GM23248 (cell line): ENCODE data around the gene CIAO3. TPM values are rescaled to one million over a fixed set of nuclear protein-coding genes. Genes with fewer than 3 reads are reported as not detected.

Experiments
- DNase-seq: peaks from one replicate; pipeline ENCODE4 v3.0.0-alpha.2; 2015
- H2AFZ ChIP-seq: fragments of 200-600 bp; sonication (generic); 2 replicates; pipeline ENCODE4 v1.6.1; 2016; ENCODE audit warnings: antibody characterized with exemption
- H3F3A ChIP-seq: fragments of 200-600 bp; sonication (generic); 2 replicates; pipeline ENCODE4 v1.6.1; 2016; ENCODE audit warnings: mild to moderate bottlenecking, antibody characterized with exemption, mixed run types; ENCODE audit not compliant: insufficient read depth
- H3K27ac ChIP-seq: fragments of 200-600 bp; sonication (generic); 2 replicates; pipeline ENCODE4 v1.5.1; 2016; ENCODE audit warnings: mild to moderate bottlenecking
- H3K27me3 ChIP-seq: fragments of 200-600 bp; sonication (generic); replicated peaks from 2 replicates; pipeline ENCODE4 v1.6.1; 2016; ENCODE audit warnings: mild to moderate bottlenecking; ENCODE audit not compliant: insufficient read depth
- H3K36me3 ChIP-seq: fragments of 200-600 bp; sonication (generic); 2 replicates; pipeline ENCODE4 v1.6.1; 2016; ENCODE audit warnings: low read depth, mild to moderate bottlenecking
- H3K4me1 ChIP-seq: fragments of 200-600 bp; sonication (generic); 2 replicates; pipeline ENCODE4 v1.6.1; 2016; ENCODE audit warnings: mild to moderate bottlenecking; ENCODE audit not compliant: insufficient read depth
- H3K4me2 ChIP-seq: fragments of 200-600 bp; sonication (generic); one replicate; pipeline ENCODE4 v1.6.1; 2016; ENCODE audit warnings: mild to moderate bottlenecking; ENCODE audit not compliant: unreplicated experiment
- H3K4me3 ChIP-seq: fragments of 200-600 bp; sonication (generic); 2 replicates; pipeline ENCODE4 v1.5.1; 2016; ENCODE audit warnings: mild to moderate bottlenecking
- H3K79me2 ChIP-seq: fragments of 200-600 bp; sonication (generic); 2 replicates; pipeline ENCODE4 v1.6.1; 2016; ENCODE audit warnings: mild to moderate bottlenecking; ENCODE audit not compliant: insufficient read depth
- H3K9ac ChIP-seq: fragments of 200-600 bp; sonication (generic); 2 replicates; pipeline ENCODE4 v1.6.1; 2016; ENCODE audit warnings: mild to moderate bottlenecking
- H3K9me2 ChIP-seq: fragments of 200-600 bp; sonication (generic); 2 replicates; pipeline ENCODE4 v1.6.1; 2016; ENCODE audit warnings: mixed run types, mild to moderate bottlenecking, moderate library complexity; ENCODE audit not compliant: insufficient read depth
- H3K9me3 ChIP-seq: fragments of 200-600 bp; sonication (generic); one replicate; pipeline ENCODE4 v1.6.1; 2017; ENCODE audit warnings: low read depth
- H4K20me1 ChIP-seq: fragments of 200-600 bp; sonication (generic); 2 replicates; pipeline ENCODE4 v1.6.0; 2016; ENCODE audit not compliant: insufficient read depth
- EZH2 ChIP-seq: fragments of 200-600 bp; sonication (generic); IDR thresholded peaks from 2 replicates; pipeline ENCODE4 v1.6.1; 2018; ENCODE audit warnings: antibody characterized with exemption, mild to moderate bottlenecking; ENCODE audit not compliant: insufficient read depth, poor library complexity, severe bottlenecking
- EZH2phosphoT487 ChIP-seq: fragments of 200-600 bp; sonication (generic); IDR thresholded peaks from 2 replicates; pipeline ENCODE4 v1.6.1; 2018; ENCODE audit warnings: antibody characterized with exemption, moderate library complexity, mild to moderate bottlenecking, low read depth; ENCODE audit not compliant: insufficient read depth
- WGBS, 2 experiments: methylation state at CpG; one replicate each; pipeline ENCODE4 v1.1.6; 2015 to 2017; ENCODE audit warnings: low lambda C conversion rate in 2 of 2, low coverage in 1 of 2; ENCODE audit errors: missing lambda C conversion rate in 2 of 2; 5-methylcytosine and 5-hydroxymethylcytosine counted together
- in situ Hi-C: fragments of 300-500 bp; cut with MboI; formaldehyde crosslinking; loops from 2 replicates; pipeline ENCODE4 v1.15.0; 2020
- polyA plus RNA-seq: library from polyadenylated mRNA; unstranded; fragments of >200 nt; fragmentation: Nextera tagmentation; extraction: Ambion mirVana; gene quantifications from 2 replicates; pipeline ENCODE4 v1.2.1, GENCODE V29; 2016
- total RNA-seq: library from RNA; depleted of rRNA; stranded (reverse); fragments of >200 nt; shearing (Covaris generic); gene quantifications from 2 replicates; pipeline ENCODE4 v1.2.3, GENCODE V29; 2014

The CIAO3 gene
- total and polyA plus RNA-seq, 2 experiments from 2014 or later: 24.5 to 37.5 TPM

GRCh38 chr16:760545-761343, 19.9 kb upstream of the CIAO3 start, which contains the start of gene MSLN:
TSS of gene MSLN (plus strand) at chr16:760734. CDS start at chr16:762681, 1,947 bp downstream.
- Histone ChIP-seq H3K4me3 (no peak within 1 kb of the TSS), H3K9me2 (no peaks in the 10 kb centered on the region), H3K9me3 (no peaks in the 10 kb centered on the region), H4K20me1 (no peaks in the 10 kb centered on the region), H3K9ac (no peak within 1 kb of the TSS), H3K36me3 (no peaks in the 10 kb centered on the region), H3K27ac (no peak within 1 kb of the TSS), H3K4me2 (no peak within 1 kb of the TSS), H3K79me2 (no peaks in the 10 kb centered on the region), H3K27me3 (no peaks in the 10 kb centered on the region), H3F3A (no peaks in the 10 kb centered on the region), H3K4me1 (no peaks in the 10 kb centered on the region), H2AFZ (no peak within 1 kb of the TSS)
- WGBS, 2 experiments: 79 to 83% methylated on average over 32 to 37 of the region's 37 CpGs
- no peak for DNase-seq
- TF ChIP-seq EZH2 (no peak), EZH2phosphoT487 (no peak)
- in situ Hi-C loops: no loop called here

- Histone ChIP-seq H3K9ac (no peak overlapping the region), H3K9me3 (no peaks in the 10 kb centered on the region), H3K27me3 (no peaks in the 10 kb centered on the region), H2AFZ (no peak overlapping the region), H3K4me3 (no peak overlapping the region), H4K20me1 (no peaks in the 10 kb centered on the region), H3K9me2 (no peaks in the 10 kb centered on the region), H3K4me1 (no peaks in the 10 kb centered on the region), H3K4me2 (no peak overlapping the region), H3K27ac (no peak overlapping the region), H3K79me2 (no peaks in the 10 kb centered on the region), H3F3A (no peaks in the 10 kb centered on the region), H3K36me3 (no peaks in the 10 kb centered on the region)
- in situ Hi-C loops: no loop called here
- 42 to 58% methylated on average over 2 to 8 of the region's 15 CpGs for WGBS, 2 experiments
- DNase-seq: no peak
- TF ChIP-seq EZH2phosphoT487: no peak
- no peak for TF ChIP-seq EZH2
Measured at GRCh38 chr16:760065-760464, 19.3 kb upstream of the CIAO3 start.

- Histone ChIP-seq H3K79me2 (no peaks in the 10 kb centered on the region), H3F3A (no peaks in the 10 kb centered on the region), H2AFZ (no peak overlapping the region), H3K36me3 (no peaks in the 10 kb centered on the region), H3K9ac (no peak overlapping the region), H3K4me2 (no peak overlapping the region), H3K9me3 (no peaks in the 10 kb centered on the region), H4K20me1 (no peaks in the 10 kb centered on the region), H3K4me3 (no peak overlapping the region), H3K27ac (no peak overlapping the region), H3K27me3 (no peaks in the 10 kb centered on the region), H3K4me1 (no peaks in the 10 kb centered on the region), H3K9me2 (no peaks in the 10 kb centered on the region)
- no peak for DNase-seq
- 80 to 86% methylated on average over 32 to 34 of the region's 34 CpGs for WGBS, 2 experiments
- in situ Hi-C loops: no loop called here
- TF ChIP-seq EZH2phosphoT487: no peak
- no peak for TF ChIP-seq EZH2
Measured at GRCh38 chr16:759110-759910, 18.5 kb upstream of the CIAO3 start.

GRCh38 chr16:756428-756827, 15.6 kb upstream of the CIAO3 start:
- 92 to 94% methylated on average over 5 of the region's 5 CpGs for WGBS, 2 experiments
- TF ChIP-seq EZH2phosphoT487 (no peak), EZH2 (no peak)
- H3K27me3 ChIP-seq: peaks cover 5% of the 10 kb centered on the region; the same call in 1 of the 2 replicates

More at GRCh38 chr16:756428-756827, 15.6 kb upstream of the CIAO3 start:
- in situ Hi-C loops: no loop called here
- H3F3A ChIP-seq: no peaks in the 10 kb centered on the region
- no peak overlapping the region for H3K9ac ChIP-seq
- H3K79me2 ChIP-seq: no peaks in the 10 kb centered on the region
- no peaks in the 10 kb centered on the region for H4K20me1 ChIP-seq
- H3K4me2 ChIP-seq: no peak overlapping the region
- no peaks in the 10 kb centered on the region for H3K9me2 ChIP-seq
- no peaks in the 10 kb centered on the region for H3K36me3 ChIP-seq
- H2AFZ ChIP-seq: no peak overlapping the region
- H3K9me3 ChIP-seq: no peaks in the 10 kb centered on the region
- H3K4me1 ChIP-seq: no peaks in the 10 kb centered on the region
- no peak for DNase-seq
- H3K27ac ChIP-seq: no peak overlapping the region
- H3K4me3 ChIP-seq: no peak overlapping the region
